Hair follicle dermal papilla cell (primary cell): ENCODE measurements around the gene CLASP1. TPM values are rescaled to one million over a fixed set of nuclear protein-coding genes. Genes with fewer than 3 reads are reported as not detected.

ENCODE experiments used
- small RNA-seq: library from RNA; depleted of rRNA; stranded (forward); fragments of <200 nt; gene quantifications from one replicate; pipeline ENCODE3, GENCODE V24; 2012
- total RNA-seq: library from RNA; depleted of rRNA; stranded (reverse); fragments of >200 nt; gene quantifications from 2 replicates; pipeline ENCODE4 v1.2.3, GENCODE V29; 2012

The CLASP1 gene
- total RNA-seq, result 50.0 and 65.4 TPM in 2 replicates

DNA sequence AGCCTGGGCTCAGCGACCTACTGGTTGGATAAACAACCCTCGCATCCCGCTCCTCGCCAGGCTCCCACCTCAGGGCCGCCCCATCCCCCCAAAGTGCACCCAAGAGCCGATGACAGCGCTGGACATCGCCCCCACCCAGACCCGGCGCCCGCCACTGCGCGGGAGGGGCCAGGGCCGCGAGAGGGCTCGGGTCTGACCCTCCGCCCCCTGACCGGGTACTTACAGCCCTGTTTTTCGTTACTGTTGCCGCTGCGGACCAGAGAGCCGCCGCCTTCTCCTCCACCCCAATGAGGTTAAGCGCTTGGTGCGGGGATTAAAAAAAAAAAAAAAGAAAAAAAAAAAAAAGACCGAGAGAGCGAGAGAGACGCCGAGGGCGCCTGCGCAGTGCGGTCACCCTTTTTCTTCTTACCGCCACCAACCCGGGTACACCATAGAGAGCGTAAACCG, at the start of gene CLASP1:
Gene CLASP1, minus strand, starts transcription at position 314 of the 447 bp plus-strand sequence. CDS start 43,567 bp downstream, outside the sequence.

Small RNA genes within 50 kb of the gene (small RNA-seq; reads per million reads assigned to genes)
- gene RF00019 (not detected), gene RNU4ATAC (836 reads per million, percentile 99 among the genes with 10 or more reads in this experiment)

Other genes starting within 250 kb of the CLASP1 start
- gene RNU4ATAC, start 118.6 kb downstream of the CLASP1 start, total RNA-seq, result under 0.01 TPM in 1 of 2 replicates, not detected in the other
- 31.5 and 34.6 TPM in 2 replicates for gene NIFK, start 87.4 kb upstream of the CLASP1 start, total RNA-seq
- 43.7 and 44.0 TPM in 2 replicates for gene TSN, start 106.2 kb upstream of the CLASP1 start, total RNA-seq